GM21576 (cell line): ENCODE results near the gene FKBP3.

Experiments used
- ATAC-seq: cut with Tn5 transposase; IDR thresholded peaks from one replicate; pipeline ENCODE4 v1.9.1; 2021; ENCODE audit warnings: mild to moderate bottlenecking, moderate library complexity; ENCODE audit not compliant: unreplicated experiment

FKBP3 gene

GRCh38 chr14:45065956-45066355 lies 68.3 kb downstream of the FKBP3 start:
- ATAC-seq = no peak
